CD4-positive, alpha-beta memory T cell (primary cell): Measurements from ENCODE around the gene SULT1A3. TPM values are rescaled to one million over a fixed set of nuclear protein-coding genes. Genes with fewer than 3 reads are reported as not detected.
"Not testable (repeated sequence)": the region's sequence is repeated elsewhere in the genome, so short reads cannot be mapped to it uniquely, and the experiment has no call there.

Experiments used
- CTCF ChIA-PET: fragments of 350-600 bp; sonication (Branson Sonifier 250); formaldehyde crosslinking; loops from one replicate; lab custom pipeline; 2021; ENCODE audit warnings: inconsistent platforms; ENCODE audit not compliant: partially characterized antibody; lab: Charles Lee
- POLR2A ChIA-PET: fragments of 350-600 bp; sonication (Branson Sonifier 250); formaldehyde crosslinking; loops from one replicate; lab custom pipeline; 2021; ENCODE audit not compliant: partially characterized antibody; lab: Charles Lee
- DNase-seq, 5 donors: peaks; one replicate each; pipeline versions ENCODE4 v3.0.0 to v3.0.0-alpha.2; 2020 to 2022; ENCODE audit warnings: mixed read lengths in 1 of 5
- H3K27ac ChIP-seq: one replicate; pipeline ENCODE4 v1.7.0; 2013; ENCODE audit warnings: low read depth, low read length
- H3K27me3 ChIP-seq: 2 replicates; pipeline ENCODE4 v1.7.0; 2013; ENCODE audit warnings: mild to moderate bottlenecking, low read length, moderate library complexity; ENCODE audit not compliant: insufficient read depth
- H3K36me3 ChIP-seq: 2 replicates; pipeline ENCODE4 v1.7.0; 2013; ENCODE audit warnings: mild to moderate bottlenecking, low read length, moderate library complexity; ENCODE audit not compliant: insufficient read depth
- H3K4me1 ChIP-seq: 2 replicates; pipeline ENCODE4 v1.7.0; 2013; ENCODE audit warnings: mild to moderate bottlenecking, low read length, moderate library complexity; ENCODE audit not compliant: insufficient read depth
- H3K4me3 ChIP-seq, 2 donors: one replicate each; pipeline ENCODE4 v1.7.0; 2013; ENCODE audit warnings: low read length in 2 of 2, mild to moderate bottlenecking in 1 of 2
- H3K9me3 ChIP-seq, 2 donors: one replicate each; pipeline ENCODE4 v1.7.0; 2013; ENCODE audit warnings: low read length in 2 of 2, control low read depth in 1 of 2; ENCODE audit not compliant: control insufficient read depth in 1 of 2
- H3K27ac Mint-ChIP-seq, 7 donors: one replicate each; pipeline ENCODE4 v1.8.0; 2020 to 2021; ENCODE audit warnings: mixed read lengths in 7 of 7, mild to moderate bottlenecking in 6 of 7, inconsistent platforms in 3 of 7, moderate library complexity in 3 of 7
- H3K27me3 Mint-ChIP-seq, 2 donors: one replicate each; pipeline ENCODE4 v1.8.0; 2020 to 2021; ENCODE audit warnings: mixed read lengths in 2 of 2
- H3K36me3 Mint-ChIP-seq, 2 donors: one replicate each; pipeline ENCODE4 v1.8.0; 2020 to 2021; ENCODE audit warnings: mixed read lengths in 2 of 2, inconsistent platforms in 1 of 2, mild to moderate bottlenecking in 1 of 2
- H3K4me1 Mint-ChIP-seq, 4 donors: one replicate each; pipeline ENCODE4 v1.8.0; 2020 to 2021; ENCODE audit warnings: mixed read lengths in 4 of 4, mild to moderate bottlenecking in 1 of 4
- H3K4me3 Mint-ChIP-seq, 8 donors: one replicate each; pipeline ENCODE4 v1.8.0; 2020 to 2021; ENCODE audit warnings: mixed read lengths in 8 of 8, mild to moderate bottlenecking in 7 of 8, moderate library complexity in 6 of 8, inconsistent platforms in 3 of 8
- H3K9me3 Mint-ChIP-seq, 8 donors: one replicate each; pipeline ENCODE4 v1.8.0; 2020 to 2021; ENCODE audit warnings: mixed read lengths in 8 of 8, mild to moderate bottlenecking in 5 of 8, inconsistent platforms in 3 of 8, moderate library complexity in 1 of 8
- intact Hi-C: fragments of 100-400 bp; cut with micrococcal nuclease; formaldehyde crosslinking; loops from one replicate; pipeline ENCODE4 v1.15.1; 2023
- polyA plus RNA-seq, 2 donors: library from polyadenylated mRNA; unstranded; fragments of 300-500 nt; fragmentation: Illumina TruSeq; gene quantifications; one replicate each; pipeline ENCODE4 v1.2.3, GENCODE V29; 2021
- total RNA-seq, 2 experiments: library from RNA; stranded (reverse); gene quantifications; one replicate each; pipeline ENCODE4 v1.2.3, GENCODE V29; 2021

The SULT1A3 gene
- total and polyA plus RNA-seq, 4 experiments from 2014 or later, result 1.2 to 46.2 (median 23.2) TPM

DNA sequence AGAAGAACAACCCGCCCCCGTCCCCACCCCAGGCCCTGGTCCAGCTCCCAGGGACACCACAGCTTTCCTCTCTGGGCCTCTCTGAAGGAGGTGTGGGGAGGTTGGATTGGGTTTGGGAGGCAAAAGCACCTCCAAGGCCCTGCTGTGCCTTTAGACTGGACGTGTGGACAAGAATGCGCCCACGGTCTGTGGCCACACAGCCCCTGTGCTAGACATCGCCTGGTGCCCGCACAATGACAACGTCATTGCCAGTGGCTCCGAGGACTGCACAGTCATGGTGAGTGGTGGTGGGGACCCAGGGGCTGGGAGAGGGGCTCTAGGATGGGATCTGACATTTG lies 12.6 kb upstream of the SULT1A3 start:
- Mint-ChIP-seq H3K4me3 (peak overlapping the region; percentile 94 to 99 (median 98)), H3K9me3 (no peaks in the 10 kb centered on the region), H3K27ac (peak overlapping the region; percentile 94 to 99 (median 97)), H3K4me1 (peaks cover 15 to 51% (median 25%) of the 10 kb centered on the region in 4 donors), H3K27me3 (no peaks in the 10 kb centered on the region), H3K36me3 (peaks cover 29 to 36% of the 10 kb centered on the region in 2 donors)
- peak overlapping the region; percentile 91 for H3K4me3 ChIP-seq
- peaks cover 31% of the 10 kb centered on the region for H3K36me3 ChIP-seq
- ChIA-PET CTCF (interaction anchor here (0.7 to 5.9 kb wide), 10 partner anchors 43 to 223 kb away, joined by 3 to 59 read pairs (median 6); partner anchors contain the start of genes TBC1D10B and TBX6), POLR2A (interaction anchor here (0.7 to 7.6 kb wide), 31 partner anchors 8 to 472 kb away, joined by 3 to 292 read pairs (median 5); partner anchors contain the start of genes ALDOA, DCTPP1, FBRS and GDPD3)
- intact Hi-C loops, result no loop called here
- H3K4me1 ChIP-seq, result peaks cover 40% of the 10 kb centered on the region
- H3K27ac ChIP-seq, result peak overlapping the region; percentile 77
- no peak for DNase-seq
- H3K27me3 ChIP-seq, result no peaks in the 10 kb centered on the region
- no peaks in the 10 kb centered on the region for H3K9me3 ChIP-seq

GRCh38 chr16:30186782-30187555 lies 12.1 kb upstream of the SULT1A3 start:
- Mint-ChIP-seq H3K4me3 (peak overlapping the region; percentile 94 to 99 (median 98)), H3K36me3 (peaks cover 29 to 36% of the 10 kb centered on the region in 2 donors), H3K27me3 (no peaks in the 10 kb centered on the region), H3K27ac (peak overlapping the region; percentile 94 to 99 (median 96)), H3K9me3 (no peaks in the 10 kb centered on the region), H3K4me1 (peaks cover 14 to 49% (median 23%) of the 10 kb centered on the region in 4 donors)
- CTCF ChIA-PET, result interaction anchor here (0.7 to 5.9 kb wide), 8 partner anchors 44 to 223 kb away, joined by 3 to 59 read pairs (median 4); partner anchors contain the start of genes TBC1D10B and TBX6
- Histone ChIP-seq H3K9me3 (no peaks in the 10 kb centered on the region), H3K36me3 (peaks cover 31% of the 10 kb centered on the region), H3K4me3 (peak overlapping the region; percentile 91), H3K27ac (peak overlapping the region; percentile 77), H3K27me3 (no peaks in the 10 kb centered on the region), H3K4me1 (peaks cover 38% of the 10 kb centered on the region)
- POLR2A ChIA-PET, result interaction anchor here (0.9 to 7.6 kb wide), 17 partner anchors 9 to 371 kb away, joined by 3 to 292 read pairs (median 7); partner anchors contain the start of genes ALDOA, GDPD3, HIRIP3 and INO80E
- peak; percentile 77 to 88 (median 84) for DNase-seq
- intact Hi-C loops, result no loop called here

DNA sequence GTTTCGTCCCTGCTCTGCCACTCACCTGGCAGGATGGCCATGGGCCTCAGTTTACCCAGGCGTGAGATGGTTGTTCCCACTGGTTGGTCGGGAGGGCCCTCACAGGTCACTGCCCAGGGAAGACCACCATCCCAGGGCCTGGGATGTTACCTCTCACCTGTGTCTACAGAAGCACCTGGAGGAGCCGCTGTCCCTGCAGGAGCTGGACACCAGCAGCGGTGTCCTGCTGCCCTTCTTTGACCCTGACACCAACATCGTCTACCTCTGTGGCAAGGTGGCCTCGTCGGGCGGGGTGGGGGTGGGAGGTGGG lies 11.5 kb upstream of the SULT1A3 start:
- Histone ChIP-seq H3K27me3 (no peaks in the 10 kb centered on the region), H3K36me3 (peaks cover 31% of the 10 kb centered on the region), H3K27ac (peak overlapping the region; percentile 77), H3K9me3 (no peaks in the 10 kb centered on the region), H3K4me3 (peak overlapping the region; percentile 34 to 91), H3K4me1 (peaks cover 33% of the 10 kb centered on the region)
- Mint-ChIP-seq H3K27me3 (no peaks in the 10 kb centered on the region), H3K4me3 (peak overlapping the region; percentile 94 to 99 (median 98)), H3K9me3 (no peaks in the 10 kb centered on the region), H3K4me1 (peaks cover 10 to 43% (median 18%) of the 10 kb centered on the region in 4 donors), H3K36me3 (peaks cover 29 to 36% of the 10 kb centered on the region in 2 donors), H3K27ac (peak overlapping the region; percentile 94 to 99 (median 96))
- intact Hi-C loops, result no loop called here
- ChIA-PET CTCF (interaction anchor here (0.7 to 5.9 kb wide), 4 partner anchors 44 to 95 kb away, joined by 3 to 59 read pairs (median 4); partner anchors contain the start of gene TBX6), POLR2A (interaction anchor here (1.0 to 7.6 kb wide), 7 partner anchors 9 to 230 kb away, joined by 3 to 292 read pairs (median 15); partner anchors contain the start of genes ALDOA, GDPD3, TBX6 and YPEL3)
- no peak for DNase-seq

DNA sequence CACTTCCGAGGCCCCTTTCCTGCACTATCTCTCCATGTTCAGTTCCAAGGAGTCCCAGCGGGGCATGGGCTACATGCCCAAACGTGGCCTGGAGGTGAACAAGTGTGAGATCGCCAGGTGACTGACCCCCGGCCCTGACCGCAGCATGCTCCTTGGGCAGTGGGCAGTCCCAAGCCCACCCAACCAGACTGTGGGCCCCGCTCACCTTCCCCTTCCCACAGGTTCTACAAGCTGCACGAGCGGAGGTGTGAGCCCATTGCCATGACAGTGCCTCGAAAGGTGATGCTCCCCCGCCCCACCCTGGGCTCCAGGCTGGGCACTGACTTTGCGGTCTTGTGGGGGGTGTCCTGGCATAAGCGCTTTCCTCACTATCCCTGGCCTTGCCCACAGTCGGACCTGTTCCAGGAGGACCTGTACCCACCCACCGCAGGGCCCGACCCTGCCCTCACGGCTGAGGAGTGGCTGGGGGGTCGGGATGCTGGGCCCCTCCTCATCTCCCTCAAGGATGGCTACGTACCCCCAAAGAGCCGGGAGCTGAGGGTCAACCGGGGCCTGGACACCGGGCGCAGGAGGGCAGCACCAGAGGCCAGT lies 11.0 kb upstream of the SULT1A3 start:
- peak in 1 of 5 donors; percentile 39 for DNase-seq
- POLR2A ChIA-PET, result interaction anchor here (0.6 to 7.6 kb wide), 6 partner anchors 10 to 365 kb away, joined by 3 to 292 read pairs (median 62); partner anchors contain the start of genes ALDOA, GDPD3, TBX6 and YPEL3
- Histone ChIP-seq H3K9me3 (no peaks in the 10 kb centered on the region), H3K27me3 (no peaks in the 10 kb centered on the region), H3K36me3 (peaks cover 31% of the 10 kb centered on the region), H3K4me3 (peak overlapping the region in 1 of 2 donors; percentile 91), H3K27ac (peak overlapping the region; percentile 77), H3K4me1 (peaks cover 29% of the 10 kb centered on the region)
- CTCF ChIA-PET, result interaction anchor here (0.9 to 5.9 kb wide), 4 partner anchors 41 to 95 kb away, joined by 3 to 59 read pairs (median 4); partner anchors contain the start of gene TBX6
- Mint-ChIP-seq H3K27me3 (no peaks in the 10 kb centered on the region), H3K9me3 (no peaks in the 10 kb centered on the region), H3K36me3 (peaks cover 29 to 36% of the 10 kb centered on the region in 2 donors), H3K4me3 (peak overlapping the region in 6 of 8 donors; percentile 29 to 54 (median 44)), H3K4me1 (peaks cover 9 to 40% (median 17%) of the 10 kb centered on the region in 4 donors), H3K27ac (peak overlapping the region in 4 of 7 donors; percentile 13 to 96 (median 62))
- intact Hi-C loops, result no loop called here

DNA sequence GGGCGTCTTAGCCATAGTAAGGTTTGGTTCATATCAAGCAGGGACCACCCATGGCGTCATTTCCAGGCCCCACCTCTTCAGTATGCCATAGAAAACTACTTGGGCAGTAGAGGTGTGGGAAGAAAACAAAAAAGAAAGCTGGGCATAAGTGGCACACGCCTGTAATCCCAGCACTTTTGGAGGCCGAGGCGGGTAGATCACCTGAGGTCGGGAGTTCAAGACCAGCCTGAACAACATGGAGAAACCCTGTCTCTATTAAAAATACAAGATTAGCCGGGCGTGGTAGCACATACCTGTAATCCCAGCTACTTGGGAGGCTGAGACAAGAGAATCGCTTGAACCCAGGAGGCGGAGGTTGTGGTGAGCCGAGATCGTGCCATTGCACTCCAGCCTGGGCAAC lies 7.9 kb upstream of the SULT1A3 start:
- H3K27me3 ChIP-seq, H3K4me3 Mint-ChIP-seq, intact Hi-C loops, H3K9me3 Mint-ChIP-seq, CTCF ChIA-PET, H3K27ac ChIP-seq, POLR2A ChIA-PET, H3K27ac Mint-ChIP-seq, H3K27me3 Mint-ChIP-seq, H3K4me3 ChIP-seq, H3K9me3 ChIP-seq, DNase-seq: not testable (repeated sequence)
- peaks cover 20% of the 10 kb centered on the region for H3K36me3 ChIP-seq
- peaks cover 22% of the 10 kb centered on the region for H3K4me1 ChIP-seq
- H3K4me1 Mint-ChIP-seq, result peaks cover 9 to 20% (median 15%) of the 10 kb centered on the region in 4 donors
- H3K36me3 Mint-ChIP-seq, result peaks cover 10 to 16% of the 10 kb centered on the region in 2 donors

- H3K27ac Mint-ChIP-seq, H3K27me3 ChIP-seq, DNase-seq, H3K4me3 Mint-ChIP-seq, H3K27ac ChIP-seq, H3K27me3 Mint-ChIP-seq, CTCF ChIA-PET, H3K4me3 ChIP-seq, POLR2A ChIA-PET, H3K4me1 ChIP-seq, intact Hi-C loops, H3K4me1 Mint-ChIP-seq, H3K36me3 Mint-ChIP-seq, H3K9me3 Mint-ChIP-seq, H3K9me3 ChIP-seq, H3K36me3 ChIP-seq: not testable (repeated sequence)
Observed at GRCh38 chr16:30193098-30193497, 6.0 kb upstream of the SULT1A3 start.

DNA sequence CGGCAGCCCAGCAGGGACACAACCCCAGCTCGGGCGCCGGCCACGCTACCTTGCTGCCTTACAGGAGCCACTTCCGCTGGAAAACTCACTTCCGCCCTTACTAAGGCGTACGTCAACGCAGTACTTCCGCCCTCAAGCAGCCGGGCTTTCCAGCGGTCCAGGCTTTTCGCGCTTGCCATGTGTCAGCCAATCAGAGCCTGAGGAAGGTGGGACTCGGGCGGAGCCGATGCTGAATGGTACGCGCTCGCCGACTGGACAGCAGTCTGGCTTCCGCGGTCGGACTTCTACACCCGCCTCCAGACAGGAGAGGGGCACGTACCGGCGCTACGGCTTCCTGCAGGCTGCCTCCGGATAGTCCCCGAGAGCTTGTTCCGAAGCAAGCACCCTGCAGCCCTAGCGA lies 5.4 kb upstream of the SULT1A3 start, which contains the start of the genes BOLA2B and SLX1A:
Gene BOLA2B, minus strand, starts transcription at position 52 of the 400 bp plus-strand sequence. CDS start 71 bp downstream, outside the sequence.
Gene SLX1A, plus strand, starts transcription at position 261 of the 400 bp plus-strand sequence. CDS start 210 bp downstream, outside the sequence.
- intact Hi-C loops, H3K4me1 Mint-ChIP-seq, H3K4me3 ChIP-seq, CTCF ChIA-PET, H3K9me3 ChIP-seq, H3K4me1 ChIP-seq, H3K27ac Mint-ChIP-seq, H3K27me3 ChIP-seq, H3K27ac ChIP-seq, H3K36me3 ChIP-seq, DNase-seq, H3K27me3 Mint-ChIP-seq, H3K9me3 Mint-ChIP-seq, POLR2A ChIA-PET, H3K36me3 Mint-ChIP-seq, H3K4me3 Mint-ChIP-seq: not testable (repeated sequence)
